HG03457 (cell line): Measurements from ENCODE around the gene UBE3C.
"Not testable (repeated sequence)": the region's sequence is repeated elsewhere in the genome, so short reads cannot be mapped to it uniquely, and the experiment has no call there.

ENCODE experiments used
- ATAC-seq: cut with Tn5 transposase; IDR thresholded peaks from one replicate; pipeline ENCODE4 v1.9.1; 2021; ENCODE audit warnings: moderate number of reproducible peaks; ENCODE audit not compliant: unreplicated experiment

UBE3C gene

GRCh38 chr7:157233677-157234076, 95.0 kb downstream of the UBE3C start:
- ATAC-seq: no peak

GRCh38 chr7:157234271-157234670, 95.5 kb downstream of the UBE3C start:
- no peak for ATAC-seq

GRCh38 chr7:157235357-157236333, 96.9 kb downstream of the UBE3C start:
- ATAC-seq: no peak

- ATAC-seq: no peak
Measured at GRCh38 chr7:157238087-157238486, 99.4 kb downstream of the UBE3C start.

GRCh38 chr7:157239571-157240270, 101.0 kb downstream of the UBE3C start:
- no peak for ATAC-seq

- no peak for ATAC-seq
Measured at GRCh38 chr7:157241631-157242030, 102.9 kb downstream of the UBE3C start.

- ATAC-seq: no peak
Measured at GRCh38 chr7:157244516-157245294, 106.0 kb downstream of the UBE3C start.

GRCh38 chr7:157246052-157246451, 107.3 kb downstream of the UBE3C start:
- no peak for ATAC-seq

GRCh38 chr7:157248659-157249058, 109.9 kb downstream of the UBE3C start:
- ATAC-seq: no peak

GRCh38 chr7:157250605-157251228, 112.0 kb downstream of the UBE3C start:
- ATAC-seq: no peak

GRCh38 chr7:157251817-157252216, 113.1 kb downstream of the UBE3C start:
- ATAC-seq: not testable (repeated sequence)

GRCh38 chr7:157253850-157254249, 115.1 kb downstream of the UBE3C start:
- no peak for ATAC-seq

GRCh38 chr7:157254781-157255180, 116.1 kb downstream of the UBE3C start:
- not testable (repeated sequence) for ATAC-seq

- ATAC-seq: no peak
Measured at GRCh38 chr7:157255201-157255606, 116.5 kb downstream of the UBE3C start.

- no peak for ATAC-seq
Measured at GRCh38 chr7:157263156-157263555, 124.4 kb downstream of the UBE3C start.

GRCh38 chr7:157265051-157265450, 126.3 kb downstream of the UBE3C start:
- ATAC-seq: no peak

GRCh38 chr7:157266272-157266671, 127.5 kb downstream of the UBE3C start:
- ATAC-seq: no peak

GRCh38 chr7:157267516-157267915, 128.8 kb downstream of the UBE3C start:
- no peak for ATAC-seq

- no peak for ATAC-seq
Measured at GRCh38 chr7:157267956-157268355, 129.2 kb downstream of the UBE3C start.

GRCh38 chr7:157268540-157268939, 129.8 kb downstream of the UBE3C start:
- no peak for ATAC-seq
